ENCODE data around the gene IFITM2. TPM values are rescaled to one million over a fixed set of nuclear protein-coding genes. Genes with fewer than 3 reads are reported as not detected.
A peak's percentile ranks its signal among the peaks of the same experiment; 100 is the strongest.

IFITM2 gene
- total and polyA plus RNA-seq, 4 donors, result 8.5 to 1,441 (median 404) TPM

- no peaks in the 10 kb centered on the region for H3K27me3 ChIP-seq (ENCODE audit: control insufficient read depth in 4 of 4, insufficient read depth in 4 of 4, low read length in 3 of 4)
- H3K9ac ChIP-seq (ENCODE audit: low read depth in 1 of 2, low read length in 2 of 2), result peak overlapping the region; percentile 79 to 96
- peaks cover 5 to 19% (median 11%) of the 10 kb centered on the region in 4 donors for H3K4me1 ChIP-seq (ENCODE audit: control insufficient read depth in 4 of 4, insufficient read depth in 4 of 4, low read length in 3 of 4)
- no peaks in the 10 kb centered on the region for H3K36me3 ChIP-seq (ENCODE audit: control insufficient read depth in 4 of 4, insufficient read depth in 3 of 4, low read depth in 1 of 4, low read length in 3 of 4)
- peak overlapping the region; percentile 21 to 46 (median 31) for H3K4me3 ChIP-seq (ENCODE audit: low read depth in 1 of 3, low read length in 3 of 3)
- peak overlapping the region; percentile 92 to 100 for H3K27ac ChIP-seq (ENCODE audit: low read depth in 1 of 2, low read length in 2 of 2)
- peak; percentile 74 for DNase-seq (ENCODE audit: low spot score)
- TF ChIP-seq CTCF (IDR thresholded peaks at IDR 0.05; ENCODE audit: low read depth, low read length, missing input control), result peak; percentile 1
- TF ChIP-seq, protein P1, sequence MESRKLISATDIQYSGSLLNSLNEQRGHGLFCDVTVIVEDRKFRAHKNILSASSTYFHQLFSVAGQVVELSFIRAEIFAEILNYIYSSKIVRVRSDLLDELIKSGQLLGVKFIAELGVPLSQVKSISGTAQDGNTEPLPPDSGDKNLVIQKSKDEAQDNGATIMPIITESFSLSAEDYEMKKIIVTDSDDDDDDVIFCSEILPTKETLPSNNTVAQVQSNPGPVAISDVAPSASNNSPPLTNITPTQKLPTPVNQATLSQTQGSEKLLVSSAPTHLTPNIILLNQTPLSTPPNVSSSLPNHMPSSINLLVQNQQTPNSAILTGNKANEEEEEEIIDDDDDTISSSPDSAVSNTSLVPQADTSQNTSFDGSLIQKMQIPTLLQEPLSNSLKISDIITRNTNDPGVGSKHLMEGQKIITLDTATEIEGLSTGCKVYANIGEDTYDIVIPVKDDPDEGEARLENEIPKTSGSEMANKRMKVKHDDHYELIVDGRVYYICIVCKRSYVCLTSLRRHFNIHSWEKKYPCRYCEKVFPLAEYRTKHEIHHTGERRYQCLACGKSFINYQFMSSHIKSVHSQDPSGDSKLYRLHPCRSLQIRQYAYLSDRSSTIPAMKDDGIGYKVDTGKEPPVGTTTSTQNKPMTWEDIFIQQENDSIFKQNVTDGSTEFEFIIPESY (IDR thresholded peaks at IDR 0.05), result no peak
- TF ChIP-seq RAD21 (IDR thresholded peaks at IDR 0.05), result peak; percentile 23 to 62
- TF ChIP-seq NR2F2 (IDR thresholded peaks at IDR 0.05), result peak; percentile 56
- TF ChIP-seq FOXA1 (IDR thresholded peaks at IDR 0.05), result no peak
- TF ChIP-seq SP1 (IDR thresholded peaks at IDR 0.05), result peak; percentile 66
- TF ChIP-seq HNF4G (IDR thresholded peaks at IDR 0.05), result no peak
- no peak for TF ChIP-seq TAF1 (conservative IDR thresholded peaks at IDR 0.05)
- peak in 1 of 2 donors; percentile 66 for TF ChIP-seq EGR1 (IDR thresholded peaks at IDR 0.05; ENCODE audit: low read depth in 2 of 2)
- TF ChIP-seq FOXA2 (IDR thresholded peaks at IDR 0.05), result no peak
- TF ChIP-seq JUND (IDR thresholded peaks at IDR 0.05), result no peak
- TF ChIP-seq GABPA (IDR thresholded peaks at IDR 0.05 in 1 of 2, conservative IDR thresholded peaks at IDR 0.05 in 1 of 2), result peak in 1 of 2 donors; percentile 42
- TF ChIP-seq HNF4A (conservative IDR thresholded peaks at IDR 0.05), result peak in 1 of 2 donors; percentile 25
- peak; percentile 54 to 65 for TF ChIP-seq RXRA (IDR thresholded peaks at IDR 0.05)
- TF ChIP-seq REST (IDR thresholded peaks at IDR 0.05), result peak; percentile 91
- TF ChIP-seq, protein P2, sequence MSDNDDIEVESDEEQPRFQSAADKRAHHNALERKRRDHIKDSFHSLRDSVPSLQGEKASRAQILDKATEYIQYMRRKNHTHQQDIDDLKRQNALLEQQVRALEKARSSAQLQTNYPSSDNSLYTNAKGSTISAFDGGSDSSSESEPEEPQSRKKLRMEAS (IDR thresholded peaks at IDR 0.05), result peak; percentile 83
- TF ChIP-seq YY1 (IDR thresholded peaks at IDR 0.05), result peak; percentile 26
- TF ChIP-seq, protein P3, sequence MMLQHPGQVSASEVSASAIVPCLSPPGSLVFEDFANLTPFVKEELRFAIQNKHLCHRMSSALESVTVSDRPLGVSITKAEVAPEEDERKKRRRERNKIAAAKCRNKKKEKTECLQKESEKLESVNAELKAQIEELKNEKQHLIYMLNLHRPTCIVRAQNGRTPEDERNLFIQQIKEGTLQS (IDR thresholded peaks at IDR 0.05), result no peak
- peaks cover 0 to 3% (median 0%) of the 10 kb centered on the region in 4 donors for H3K9me3 ChIP-seq (ENCODE audit: control insufficient read depth in 4 of 4, low read length in 3 of 4)
- WGBS, result 2% methylated on average over 76 of the region's 76 CpGs
Observed at GRCh38 chr11:355581-356458, 48.2 kb downstream of the IFITM2 start.

Measured in liver (tissue), 9 donors.